ENCODE data around the gene RPRD2.

DNA sequence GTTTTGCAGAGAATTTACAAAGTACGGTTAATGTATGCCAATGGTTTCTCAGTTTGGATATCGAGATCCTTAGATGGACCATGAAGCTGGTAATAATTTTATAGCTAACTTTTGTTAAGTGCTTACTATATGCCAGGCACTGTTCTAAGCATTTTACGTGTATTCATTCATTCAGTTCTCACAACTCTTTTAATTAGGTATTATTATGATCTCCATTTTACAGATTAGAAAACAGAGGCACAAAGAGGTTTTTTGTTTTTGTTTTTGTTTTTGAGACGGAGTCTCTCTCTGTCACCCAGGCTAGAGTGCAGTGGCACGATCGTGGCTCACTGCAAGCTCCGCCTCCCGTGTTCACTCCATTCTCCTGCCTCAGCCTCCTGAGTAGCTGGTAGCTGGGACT, 7.2 kb downstream of the RPRD2 start:
- no peak for TF ChIP-seq POLR2A (IDR thresholded peaks at IDR 0.05; ENCODE audit: low read length)
- no peak for TF ChIP-seq GATA1 (IDR thresholded peaks at IDR 0.05; ENCODE audit: low read depth, low read length)
